ENCODE data around the gene FGGY.
"Not testable (repeated sequence)": the region's sequence is repeated elsewhere in the genome, so short reads cannot be mapped to it uniquely, and the experiment has no call there.

FGGY gene

GRCh38 chr1:59653142-59653958, 356.5 kb downstream of the FGGY start:
- H3K4me3 ChIP-seq (ENCODE audit: low read depth in 1 of 2, low read length in 2 of 2); H3K27me3 ChIP-seq (ENCODE audit: control insufficient read depth in 1 of 2, insufficient read depth in 2 of 2, low read length in 2 of 2); H3K9me3 ChIP-seq (ENCODE audit: control insufficient read depth in 1 of 2, low read length in 2 of 2); H3K36me3 ChIP-seq (ENCODE audit: control insufficient read depth in 1 of 2, insufficient read depth in 2 of 2, low read length in 2 of 2); H3K27ac ChIP-seq (ENCODE audit: low read depth, low read length); H3K9ac ChIP-seq (ENCODE audit: low read depth in 1 of 2, low read length in 2 of 2); H3K4me1 ChIP-seq (ENCODE audit: control insufficient read depth in 1 of 2, insufficient read depth in 2 of 2, low read length in 2 of 2): not testable (repeated sequence)

- Histone ChIP-seq H3K9ac (ENCODE audit: low read depth in 1 of 2, low read length in 2 of 2) (no peak overlapping the region), H3K4me1 (ENCODE audit: control insufficient read depth in 1 of 2, insufficient read depth in 2 of 2, low read length in 2 of 2) (no peaks in the 10 kb centered on the region), H3K4me3 (ENCODE audit: low read depth in 1 of 2, low read length in 2 of 2) (no peak overlapping the region), H3K36me3 (ENCODE audit: control insufficient read depth in 1 of 2, insufficient read depth in 2 of 2, low read length in 2 of 2) (no peaks in the 10 kb centered on the region), H3K27ac (ENCODE audit: low read depth, low read length) (no peak overlapping the region), H3K9me3 (ENCODE audit: control insufficient read depth in 1 of 2, low read length in 2 of 2) (no peaks in the 10 kb centered on the region), H3K27me3 (ENCODE audit: control insufficient read depth in 1 of 2, insufficient read depth in 2 of 2, low read length in 2 of 2) (no peaks in the 10 kb centered on the region)
These were observed 357.1 kb downstream of the FGGY start for GRCh38 chr1:59653968-59654367.

DNA sequence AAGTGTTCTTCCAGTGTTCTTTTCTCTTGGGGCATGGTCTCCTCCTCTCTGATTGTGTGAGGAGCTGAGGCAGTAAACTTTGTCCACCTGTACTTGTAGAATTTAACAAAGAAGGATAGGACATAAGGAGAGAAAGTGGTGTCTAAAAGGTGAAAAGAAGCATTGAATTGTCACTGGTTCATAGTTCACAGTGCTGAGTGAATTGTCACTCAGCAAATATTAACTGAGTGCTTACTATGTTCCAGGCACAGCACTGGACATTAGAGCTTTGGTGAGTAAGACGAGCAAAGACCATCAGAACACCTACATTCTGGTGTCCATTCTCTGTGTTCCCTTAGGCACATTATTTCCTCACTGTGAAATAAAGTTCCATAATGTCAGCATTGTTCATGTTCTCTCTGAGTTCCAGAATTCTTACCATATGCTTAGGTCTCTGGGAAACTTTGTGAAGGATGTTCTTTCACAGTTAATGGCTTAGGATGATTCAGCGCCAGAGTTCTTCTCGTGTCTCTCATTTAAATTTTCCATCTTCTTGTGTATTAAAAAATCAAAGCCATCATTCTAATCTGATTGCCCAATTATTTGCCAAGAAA, 361.1 kb downstream of the FGGY start:
- no peak overlapping the region for H3K4me3 ChIP-seq (ENCODE audit: low read depth in 1 of 2, low read length in 2 of 2)
- no peak overlapping the region for H3K9ac ChIP-seq (ENCODE audit: low read depth in 1 of 2, low read length in 2 of 2)
- H3K36me3 ChIP-seq (ENCODE audit: control insufficient read depth in 1 of 2, insufficient read depth in 2 of 2, low read length in 2 of 2), result no peaks in the 10 kb centered on the region
- H3K4me1 ChIP-seq (ENCODE audit: control insufficient read depth in 1 of 2, insufficient read depth in 2 of 2, low read length in 2 of 2), result no peaks in the 10 kb centered on the region
- no peak overlapping the region for H3K27ac ChIP-seq (ENCODE audit: low read depth, low read length)
- H3K27me3 ChIP-seq (ENCODE audit: control insufficient read depth in 1 of 2, insufficient read depth in 2 of 2, low read length in 2 of 2), result no peaks in the 10 kb centered on the region
- no peaks in the 10 kb centered on the region for H3K9me3 ChIP-seq (ENCODE audit: control insufficient read depth in 1 of 2, low read length in 2 of 2)

DNA sequence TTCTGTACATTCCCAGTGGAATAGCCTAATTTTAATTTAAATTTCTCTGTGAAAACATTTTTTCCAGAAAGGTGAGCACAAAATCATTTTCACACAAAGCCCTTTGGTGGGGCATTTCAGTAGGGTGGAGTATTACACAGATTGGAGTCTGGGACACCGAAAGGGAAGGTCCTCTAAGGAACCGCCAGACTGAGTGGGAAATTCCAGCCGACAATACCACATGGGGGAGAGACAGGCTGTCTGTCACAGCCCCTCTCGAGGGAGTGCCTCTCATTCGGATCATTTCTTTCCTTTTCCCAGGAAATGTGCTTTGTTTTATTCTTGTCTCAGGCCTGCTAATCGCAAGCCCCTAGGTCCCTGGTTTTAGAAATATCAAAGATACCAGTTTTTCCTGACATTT, 367.3 kb downstream of the FGGY start:
- no peaks in the 10 kb centered on the region for H3K9me3 ChIP-seq (ENCODE audit: control insufficient read depth in 1 of 2, low read length in 2 of 2)
- H3K27me3 ChIP-seq (ENCODE audit: control insufficient read depth in 1 of 2, insufficient read depth in 2 of 2, low read length in 2 of 2), result no peaks in the 10 kb centered on the region
- H3K27ac ChIP-seq (ENCODE audit: low read depth, low read length), result no peak overlapping the region
- H3K4me3 ChIP-seq (ENCODE audit: low read depth in 1 of 2, low read length in 2 of 2), result no peak overlapping the region
- H3K9ac ChIP-seq (ENCODE audit: low read depth in 1 of 2, low read length in 2 of 2), result no peak overlapping the region
- no peaks in the 10 kb centered on the region for H3K4me1 ChIP-seq (ENCODE audit: control insufficient read depth in 1 of 2, insufficient read depth in 2 of 2, low read length in 2 of 2)
- peaks cover 0 to 7% of the 10 kb centered on the region in 2 donors for H3K36me3 ChIP-seq (ENCODE audit: control insufficient read depth in 1 of 2, insufficient read depth in 2 of 2, low read length in 2 of 2)

DNA sequence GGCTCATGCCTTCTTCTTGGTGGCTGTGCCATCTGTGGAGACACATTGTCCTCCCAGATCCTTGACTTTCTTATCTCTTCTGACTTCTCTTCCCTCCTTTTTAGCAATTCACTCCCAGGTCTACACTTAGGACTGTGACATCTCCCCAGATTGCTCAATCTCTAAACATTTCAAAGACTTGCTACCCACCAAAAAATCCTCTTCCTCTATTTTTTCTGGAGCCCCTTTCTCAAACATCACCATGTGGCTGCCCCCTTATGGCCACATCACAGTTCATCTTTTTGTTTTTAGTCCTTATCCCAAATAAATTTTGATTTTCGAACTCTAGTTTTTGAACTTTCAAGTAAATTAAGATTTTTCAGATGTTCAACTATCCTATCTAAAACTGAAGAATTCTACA, 369.2 kb downstream of the FGGY start:
- Histone ChIP-seq H3K9me3 (ENCODE audit: control insufficient read depth in 1 of 2, low read length in 2 of 2) (no peaks in the 10 kb centered on the region), H3K9ac (ENCODE audit: low read depth in 1 of 2, low read length in 2 of 2) (no peak overlapping the region), H3K27ac (ENCODE audit: low read depth, low read length) (no peak overlapping the region), H3K4me1 (ENCODE audit: control insufficient read depth in 1 of 2, insufficient read depth in 2 of 2, low read length in 2 of 2) (no peaks in the 10 kb centered on the region), H3K36me3 (ENCODE audit: control insufficient read depth in 1 of 2, insufficient read depth in 2 of 2, low read length in 2 of 2) (peaks cover 0 to 7% of the 10 kb centered on the region in 2 donors), H3K4me3 (ENCODE audit: low read depth in 1 of 2, low read length in 2 of 2) (no peak overlapping the region), H3K27me3 (ENCODE audit: control insufficient read depth in 1 of 2, insufficient read depth in 2 of 2, low read length in 2 of 2) (no peaks in the 10 kb centered on the region)

- Histone ChIP-seq H3K4me1 (ENCODE audit: control insufficient read depth in 1 of 2, insufficient read depth in 2 of 2, low read length in 2 of 2) (no peaks in the 10 kb centered on the region), H3K4me3 (ENCODE audit: low read depth in 1 of 2, low read length in 2 of 2) (no peak overlapping the region), H3K27me3 (ENCODE audit: control insufficient read depth in 1 of 2, insufficient read depth in 2 of 2, low read length in 2 of 2) (no peaks in the 10 kb centered on the region), H3K36me3 (ENCODE audit: control insufficient read depth in 1 of 2, insufficient read depth in 2 of 2, low read length in 2 of 2) (peaks cover 0 to 7% of the 10 kb centered on the region in 2 donors), H3K27ac (ENCODE audit: low read depth, low read length) (no peak overlapping the region), H3K9me3 (ENCODE audit: control insufficient read depth in 1 of 2, low read length in 2 of 2) (no peaks in the 10 kb centered on the region), H3K9ac (ENCODE audit: low read depth in 1 of 2, low read length in 2 of 2) (no peak overlapping the region)
These were observed 370.1 kb downstream of the FGGY start for GRCh38 chr1:59667020-59667419.

- H3K4me3 ChIP-seq (ENCODE audit: low read depth in 1 of 2, low read length in 2 of 2), result no peak overlapping the region
- H3K9me3 ChIP-seq (ENCODE audit: control insufficient read depth in 1 of 2, low read length in 2 of 2), result no peaks in the 10 kb centered on the region
- H3K27ac ChIP-seq (ENCODE audit: low read depth, low read length), result no peak overlapping the region
- H3K9ac ChIP-seq (ENCODE audit: low read depth in 1 of 2, low read length in 2 of 2), result no peak overlapping the region
- H3K36me3 ChIP-seq (ENCODE audit: control insufficient read depth in 1 of 2, insufficient read depth in 2 of 2, low read length in 2 of 2), result peaks cover 0 to 7% of the 10 kb centered on the region in 2 donors
- no peaks in the 10 kb centered on the region for H3K4me1 ChIP-seq (ENCODE audit: control insufficient read depth in 1 of 2, insufficient read depth in 2 of 2, low read length in 2 of 2)
- H3K27me3 ChIP-seq (ENCODE audit: control insufficient read depth in 1 of 2, insufficient read depth in 2 of 2, low read length in 2 of 2), result no peaks in the 10 kb centered on the region
These were observed 372.9 kb downstream of the FGGY start for GRCh38 chr1:59669752-59670312.

GRCh38 chr1:59670662-59671061, 373.8 kb downstream of the FGGY start:
- Histone ChIP-seq H3K36me3 (ENCODE audit: control insufficient read depth in 1 of 2, insufficient read depth in 2 of 2, low read length in 2 of 2) (peaks cover 0 to 7% of the 10 kb centered on the region in 2 donors), H3K4me3 (ENCODE audit: low read depth in 1 of 2, low read length in 2 of 2) (no peak overlapping the region), H3K4me1 (ENCODE audit: control insufficient read depth in 1 of 2, insufficient read depth in 2 of 2, low read length in 2 of 2) (no peaks in the 10 kb centered on the region), H3K9ac (ENCODE audit: low read depth in 1 of 2, low read length in 2 of 2) (no peak overlapping the region), H3K27ac (ENCODE audit: low read depth, low read length) (no peak overlapping the region), H3K9me3 (ENCODE audit: control insufficient read depth in 1 of 2, low read length in 2 of 2) (no peaks in the 10 kb centered on the region), H3K27me3 (ENCODE audit: control insufficient read depth in 1 of 2, insufficient read depth in 2 of 2, low read length in 2 of 2) (no peaks in the 10 kb centered on the region)

DNA sequence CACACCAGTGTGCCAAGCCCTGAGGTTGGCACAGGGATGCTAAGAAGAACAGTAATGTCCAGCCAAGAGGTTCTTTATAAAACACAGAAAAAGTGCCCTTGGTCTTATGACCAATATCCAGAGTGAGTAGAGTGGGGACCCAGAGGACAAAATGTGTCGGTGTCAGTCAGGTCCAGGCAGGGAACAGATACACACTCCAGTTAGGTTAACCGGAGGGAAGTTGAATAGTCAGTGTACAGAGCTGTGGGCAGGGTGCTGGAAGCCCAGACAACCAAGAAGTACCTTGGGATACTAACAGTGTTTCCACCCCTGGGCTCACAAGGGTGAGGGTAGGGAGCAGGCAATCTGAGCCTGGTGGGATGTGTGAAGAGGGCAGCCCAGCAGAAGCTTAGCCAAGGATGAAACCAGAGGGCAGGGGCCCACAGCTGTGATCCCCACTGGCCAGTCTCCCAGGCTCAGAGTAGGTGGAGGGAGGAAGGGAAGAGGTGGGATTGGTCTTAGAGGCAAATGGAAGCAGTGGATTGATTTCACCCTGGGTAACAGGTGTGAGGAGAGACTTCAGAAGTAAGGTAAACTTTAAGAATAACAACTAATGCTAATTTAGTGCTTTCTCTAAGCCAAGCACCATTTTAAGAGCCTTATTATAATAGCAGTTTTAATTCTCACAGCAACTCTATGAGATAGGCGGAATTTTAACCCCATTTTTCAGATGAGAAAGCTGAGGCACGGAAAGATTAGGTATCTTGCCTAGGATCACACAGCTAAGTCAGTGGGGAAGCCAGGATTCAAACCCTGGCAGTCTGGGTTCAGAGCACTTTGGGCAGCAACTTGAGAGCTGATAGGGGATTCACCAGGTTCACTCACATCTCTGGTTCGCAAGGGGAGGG, 374.4 kb downstream of the FGGY start:
- no peaks in the 10 kb centered on the region for H3K27me3 ChIP-seq (ENCODE audit: control insufficient read depth in 1 of 2, insufficient read depth in 2 of 2, low read length in 2 of 2)
- peaks cover 0 to 7% of the 10 kb centered on the region in 2 donors for H3K36me3 ChIP-seq (ENCODE audit: control insufficient read depth in 1 of 2, insufficient read depth in 2 of 2, low read length in 2 of 2)
- H3K4me3 ChIP-seq (ENCODE audit: low read depth in 1 of 2, low read length in 2 of 2), result no peak overlapping the region
- H3K9me3 ChIP-seq (ENCODE audit: control insufficient read depth in 1 of 2, low read length in 2 of 2), result no peaks in the 10 kb centered on the region
- no peaks in the 10 kb centered on the region for H3K4me1 ChIP-seq (ENCODE audit: control insufficient read depth in 1 of 2, insufficient read depth in 2 of 2, low read length in 2 of 2)
- no peak overlapping the region for H3K9ac ChIP-seq (ENCODE audit: low read depth in 1 of 2, low read length in 2 of 2)
- H3K27ac ChIP-seq (ENCODE audit: low read depth, low read length), result no peak overlapping the region

DNA sequence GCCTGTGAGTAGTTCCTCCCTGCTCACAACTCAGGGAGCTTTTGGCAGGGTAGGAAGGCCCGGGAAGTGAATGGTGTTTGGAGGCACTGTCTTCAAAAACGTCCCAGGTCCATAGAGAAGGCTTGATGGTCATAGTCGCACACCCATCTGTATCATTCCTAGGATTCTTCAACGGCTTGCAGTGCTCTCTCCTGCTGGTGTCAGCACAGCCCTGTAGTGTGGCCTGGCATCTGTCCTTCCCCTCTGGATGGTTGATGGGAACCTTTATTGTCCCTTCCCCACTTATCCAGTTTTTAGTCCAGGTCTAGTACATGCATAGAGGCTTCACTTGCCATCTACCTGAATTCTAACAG, 375.0 kb downstream of the FGGY start:
- H3K4me1 ChIP-seq (ENCODE audit: control insufficient read depth in 1 of 2, insufficient read depth in 2 of 2, low read length in 2 of 2), result no peaks in the 10 kb centered on the region
- H3K9me3 ChIP-seq (ENCODE audit: control insufficient read depth in 1 of 2, low read length in 2 of 2), result no peaks in the 10 kb centered on the region

More for the DNA sequence above, 375.0 kb downstream of the FGGY start:
- Histone ChIP-seq H3K4me3 (ENCODE audit: low read depth in 1 of 2, low read length in 2 of 2) (no peak overlapping the region), H3K9ac (ENCODE audit: low read depth in 1 of 2, low read length in 2 of 2) (no peak overlapping the region), H3K27ac (ENCODE audit: low read depth, low read length) (no peak overlapping the region), H3K36me3 (ENCODE audit: control insufficient read depth in 1 of 2, insufficient read depth in 2 of 2, low read length in 2 of 2) (peaks cover 0 to 7% of the 10 kb centered on the region in 2 donors), H3K27me3 (ENCODE audit: control insufficient read depth in 1 of 2, insufficient read depth in 2 of 2, low read length in 2 of 2) (no peaks in the 10 kb centered on the region)
